HG03342 (cell line): Measurements from ENCODE around the gene APIP.

Experiments
- ATAC-seq: cut with Tn5 transposase; IDR thresholded peaks from one replicate; pipeline ENCODE4 v1.9.1; 2021; ENCODE audit warnings: mild to moderate bottlenecking, moderate library complexity; ENCODE audit not compliant: unreplicated experiment

Gene APIP

GRCh38 chr11:34890089-34890488, 26.1 kb downstream of the APIP start:
- ATAC-seq: no peak

- no peak for ATAC-seq
These were observed 28.9 kb downstream of the APIP start for GRCh38 chr11:34887260-34887659.

GRCh38 chr11:34886609-34887008, 29.6 kb downstream of the APIP start:
- no peak for ATAC-seq

GRCh38 chr11:34881900-34882299, 34.3 kb downstream of the APIP start:
- no peak for ATAC-seq

- ATAC-seq: no peak
These were observed 38.7 kb downstream of the APIP start for GRCh38 chr11:34877375-34877975.

- ATAC-seq: no peak
These were observed 42.0 kb downstream of the APIP start for GRCh38 chr11:34874202-34874601.

GRCh38 chr11:34870548-34871196, 45.5 kb downstream of the APIP start:
- ATAC-seq: no peak

- no peak for ATAC-seq
These were observed 46.8 kb downstream of the APIP start for GRCh38 chr11:34869425-34869824.

- ATAC-seq: no peak
These were observed 49.8 kb downstream of the APIP start for GRCh38 chr11:34866375-34866774.

GRCh38 chr11:34865261-34865660, 50.9 kb downstream of the APIP start:
- ATAC-seq: no peak

GRCh38 chr11:34864424-34864823, 51.8 kb downstream of the APIP start:
- no peak for ATAC-seq

GRCh38 chr11:34863048-34863447, 53.1 kb downstream of the APIP start:
- ATAC-seq: no peak

GRCh38 chr11:34860518-34860917, 55.7 kb downstream of the APIP start:
- no peak for ATAC-seq

GRCh38 chr11:34860034-34860433, 56.1 kb downstream of the APIP start:
- no peak for ATAC-seq

- no peak for ATAC-seq
These were observed 56.7 kb downstream of the APIP start for GRCh38 chr11:34859496-34859895.

GRCh38 chr11:34857463-34857862, 58.7 kb downstream of the APIP start:
- ATAC-seq: no peak

GRCh38 chr11:34856251-34856650, 59.9 kb downstream of the APIP start:
- ATAC-seq: no peak

- no peak for ATAC-seq
These were observed 60.5 kb downstream of the APIP start for GRCh38 chr11:34855754-34856095.

- ATAC-seq: no peak
These were observed 61.0 kb downstream of the APIP start for GRCh38 chr11:34855021-34855753.

- no peak for ATAC-seq
These were observed 64.3 kb downstream of the APIP start for GRCh38 chr11:34851916-34852315.

- no peak for ATAC-seq
These were observed 65.8 kb downstream of the APIP start for GRCh38 chr11:34850334-34850733.

GRCh38 chr11:34846467-34846866, 69.7 kb downstream of the APIP start:
- ATAC-seq: no peak
